Endothelial cell of umbilical vein (primary cell): ENCODE data around the gene NDUFS3.

Experiments
- EZH2 ChIP-seq: IDR thresholded peaks from 2 replicates; pipeline ENCODE4 v1.6.1; 2012; ENCODE audit warnings: borderline replicate concordance, low read depth, mild to moderate bottlenecking, moderate library complexity, low read length, inconsistent platforms; ENCODE audit not compliant: severe bottlenecking
- GATA2 ChIP-seq: IDR thresholded peaks from 2 replicates; pipeline ENCODE4 v1.7.0; 2011; ENCODE audit warnings: low read depth, mild to moderate bottlenecking, moderate library complexity, mixed read lengths, low read length; ENCODE audit not compliant: insufficient read length, insufficient read depth
- JUN ChIP-seq: IDR thresholded peaks from 2 replicates; pipeline ENCODE4 v1.6.1; 2011; ENCODE audit warnings: borderline replicate concordance, low read depth; ENCODE audit not compliant: insufficient read length, insufficient read depth
- MAX ChIP-seq: IDR thresholded peaks from 2 replicates; pipeline ENCODE4 v1.6.1; 2011; ENCODE audit not compliant: insufficient read depth, insufficient read length
- MYC ChIP-seq: IDR thresholded peaks from one replicate; pipeline ENCODE4 v1.6.1; 2011; ENCODE audit warnings: mild to moderate bottlenecking, low read depth, low read length
- POLR2A ChIP-seq: IDR thresholded peaks from 2 replicates; pipeline ENCODE4 v1.6.1; 2012; ENCODE audit warnings: low read depth, mild to moderate bottlenecking, control low read depth, low read length
- POLR2AphosphoS5 ChIP-seq: IDR thresholded peaks from 2 replicates; pipeline ENCODE4 v1.6.1; 2012; ENCODE audit warnings: low read depth, mild to moderate bottlenecking, control low read depth, low read length, moderate library complexity; ENCODE audit not compliant: insufficient read depth
- TF ChIP-seq, protein P1 (sequence below), 2 donors: IDR thresholded peaks; 1 replicate in 1 of 2; 2 replicates in 1 of 2; pipeline ENCODE4 v1.5.1; 2011; ENCODE audit warnings: low read length in 2 of 2, mild to moderate bottlenecking in 2 of 2, moderate library complexity in 2 of 2, control low read depth in 1 of 2, inconsistent platforms in 1 of 2, low read depth in 1 of 2; ENCODE audit not compliant: insufficient read depth in 1 of 2; ENCODE audit errors: extremely low read depth in 1 of 2

DNA sequence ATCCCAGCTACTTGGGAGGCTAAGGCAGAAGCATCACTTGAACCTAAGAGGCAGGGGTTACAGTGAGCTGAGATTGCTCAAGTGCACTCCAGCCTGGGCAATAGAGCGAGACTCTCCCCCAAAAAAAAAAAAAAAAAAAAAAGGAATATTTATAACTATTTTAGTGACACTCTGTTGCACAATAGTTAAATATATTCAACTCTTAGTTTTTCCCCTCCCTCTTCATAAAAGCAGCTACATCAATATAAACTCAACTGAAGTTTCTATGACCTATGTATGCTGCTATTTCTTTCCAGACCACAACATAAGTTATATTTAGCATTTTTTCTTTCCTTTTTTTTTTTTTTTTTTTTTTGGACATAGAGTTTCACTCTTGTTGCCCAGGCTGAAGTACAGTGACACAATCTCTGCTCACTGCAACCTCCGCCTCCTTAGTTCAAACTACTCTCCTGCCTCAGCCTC, 45.2 kb upstream of the NDUFS3 start:
- TF ChIP-seq MYC (no peak), EZH2 (no peak), POLR2A (no peak), POLR2AphosphoS5 (no peak), JUN (no peak), MAX (no peak), GATA2 (no peak)
- TF ChIP-seq, protein P1, sequence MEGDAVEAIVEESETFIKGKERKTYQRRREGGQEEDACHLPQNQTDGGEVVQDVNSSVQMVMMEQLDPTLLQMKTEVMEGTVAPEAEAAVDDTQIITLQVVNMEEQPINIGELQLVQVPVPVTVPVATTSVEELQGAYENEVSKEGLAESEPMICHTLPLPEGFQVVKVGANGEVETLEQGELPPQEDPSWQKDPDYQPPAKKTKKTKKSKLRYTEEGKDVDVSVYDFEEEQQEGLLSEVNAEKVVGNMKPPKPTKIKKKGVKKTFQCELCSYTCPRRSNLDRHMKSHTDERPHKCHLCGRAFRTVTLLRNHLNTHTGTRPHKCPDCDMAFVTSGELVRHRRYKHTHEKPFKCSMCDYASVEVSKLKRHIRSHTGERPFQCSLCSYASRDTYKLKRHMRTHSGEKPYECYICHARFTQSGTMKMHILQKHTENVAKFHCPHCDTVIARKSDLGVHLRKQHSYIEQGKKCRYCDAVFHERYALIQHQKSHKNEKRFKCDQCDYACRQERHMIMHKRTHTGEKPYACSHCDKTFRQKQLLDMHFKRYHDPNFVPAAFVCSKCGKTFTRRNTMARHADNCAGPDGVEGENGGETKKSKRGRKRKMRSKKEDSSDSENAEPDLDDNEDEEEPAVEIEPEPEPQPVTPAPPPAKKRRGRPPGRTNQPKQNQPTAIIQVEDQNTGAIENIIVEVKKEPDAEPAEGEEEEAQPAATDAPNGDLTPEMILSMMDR (IDR thresholded peaks at IDR 0.05; ENCODE audit: extremely low read depth in 1 of 2, insufficient read depth in 1 of 2, low read depth in 1 of 2, low read length in 2 of 2) = no peak
